DMS 273 (cell line): ENCODE results near the gene FAM32A.
"Not testable (repeated sequence)": the region's sequence is repeated elsewhere in the genome, so short reads cannot be mapped to it uniquely, and the experiment has no call there.

Experiments used
- DNase-seq: peaks from one replicate; lab custom pipeline; 2025; ENCODE audit not compliant: unreplicated experiment; lab: John Stamatoyannopoulos, UW

FAM32A gene

DNA sequence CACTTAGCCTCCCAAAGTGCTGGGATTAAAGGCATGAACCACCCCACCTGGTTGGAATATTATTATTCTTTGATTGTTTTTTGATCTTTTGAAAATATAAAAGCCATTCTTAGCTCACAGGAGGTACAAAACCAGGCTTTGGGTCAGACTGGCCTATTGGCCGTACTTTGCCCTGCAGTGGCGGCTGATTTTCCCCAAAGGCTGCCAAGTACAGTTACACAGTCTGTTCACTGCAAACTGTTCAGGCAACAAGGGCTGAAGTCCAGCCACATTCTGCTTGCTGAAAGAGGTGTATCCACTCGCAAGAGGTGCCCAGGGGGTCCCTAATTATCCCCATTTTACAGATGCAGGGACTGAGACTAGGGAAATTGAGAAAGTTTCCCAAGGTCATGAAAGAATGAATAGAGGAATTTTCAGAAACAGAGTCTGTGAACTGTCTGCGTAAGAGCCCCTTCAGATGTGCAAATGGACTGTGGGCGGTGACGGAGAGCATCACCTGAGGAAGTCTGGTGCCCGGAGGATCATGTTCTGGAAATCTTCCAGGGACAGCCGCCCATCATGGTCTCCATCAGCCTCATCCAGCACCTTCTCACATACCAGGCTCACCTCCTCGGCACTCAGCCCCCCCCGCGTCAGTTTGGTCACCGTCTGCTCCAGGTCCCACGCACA is 20.9 kb upstream of the FAM32A start:
- no peak for DNase-seq

DNA sequence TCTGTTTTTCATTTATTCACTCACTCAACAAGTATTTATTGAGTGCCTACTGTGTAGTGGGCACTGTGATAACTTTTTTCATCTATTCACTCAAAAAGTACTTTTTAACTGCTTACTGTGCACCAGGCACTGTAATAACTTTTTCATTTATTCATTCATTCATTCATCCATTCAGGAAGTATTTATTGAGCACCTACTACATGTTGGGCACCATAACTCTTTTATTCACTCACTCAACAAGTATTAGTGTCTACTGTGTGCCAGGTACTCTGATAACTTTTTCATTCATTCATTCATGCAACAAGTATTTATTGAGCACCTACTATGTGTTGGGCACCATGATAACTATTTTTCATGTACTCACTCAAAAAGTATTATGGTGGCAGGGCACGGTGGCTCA is 18.8 kb upstream of the FAM32A start:
- no peak for DNase-seq

DNA sequence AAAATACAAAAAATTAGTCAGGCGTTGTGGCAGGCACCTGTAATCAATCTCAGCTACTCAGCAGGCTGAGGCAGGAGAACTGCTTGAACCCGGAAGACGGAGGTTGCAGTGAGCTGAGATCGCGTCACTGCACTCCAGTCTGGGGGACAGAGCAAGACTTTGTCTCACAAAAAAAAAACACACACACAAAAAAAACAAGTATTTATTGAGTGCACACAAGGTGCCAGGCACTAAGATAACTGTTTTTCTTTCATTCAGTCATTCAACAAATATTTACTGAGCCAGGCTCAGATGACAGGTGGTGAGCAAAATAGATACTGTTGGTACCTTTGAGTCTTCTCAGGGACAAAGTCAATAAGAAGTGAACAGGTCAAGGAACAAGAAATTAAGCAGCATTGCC is 18.2 kb upstream of the FAM32A start:
- no peak for DNase-seq

DNA sequence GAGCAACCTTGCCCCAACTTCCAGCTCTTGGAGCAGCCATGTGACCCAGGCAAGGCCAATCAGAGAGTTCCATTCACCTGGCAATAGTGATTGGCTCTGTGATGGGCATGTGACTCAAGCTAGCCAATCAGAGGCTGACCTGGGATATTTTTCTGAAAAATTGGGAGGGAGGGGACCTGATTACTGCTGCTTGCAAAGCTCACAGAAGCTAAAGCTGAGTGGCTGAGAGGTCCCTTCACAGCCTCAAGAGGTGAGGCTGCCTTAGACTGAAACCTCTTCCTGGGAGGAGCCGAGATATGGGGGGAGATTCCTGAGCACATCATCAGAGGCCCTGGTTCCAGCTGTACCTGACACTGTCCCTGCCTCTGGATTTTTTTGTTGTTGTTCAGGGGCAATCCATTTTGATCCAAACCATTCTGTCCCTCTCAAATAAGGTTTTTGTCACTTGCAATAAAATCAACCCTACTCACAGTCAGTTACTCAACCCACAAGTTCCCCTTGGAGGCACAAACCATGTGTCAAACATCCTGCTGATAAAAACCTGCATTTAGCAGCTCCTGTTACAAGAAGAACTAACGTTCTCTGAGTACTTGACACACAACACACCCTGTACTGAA is 16.6 kb upstream of the FAM32A start:
- DNase-seq = peak; percentile 28

DNA sequence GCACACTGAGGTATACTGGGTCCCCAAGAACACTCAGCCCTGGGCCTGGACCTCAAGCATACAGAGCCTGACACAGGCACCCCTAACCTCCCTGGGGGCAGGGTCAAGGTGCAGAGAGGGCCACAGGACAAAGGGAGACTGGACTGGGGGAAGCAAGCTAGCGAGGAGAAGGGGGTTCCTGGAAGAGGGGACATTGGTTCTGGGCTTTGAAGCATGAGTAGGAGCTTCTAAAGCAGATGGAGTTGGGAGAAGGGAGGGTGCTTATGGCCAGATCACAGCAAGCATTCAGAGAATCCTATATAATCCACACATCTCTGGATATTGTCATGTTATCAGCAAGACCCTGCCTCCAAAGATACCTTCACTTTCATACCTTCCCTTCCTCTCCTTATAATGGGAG is 15.1 kb upstream of the FAM32A start:
- no peak for DNase-seq

DNA sequence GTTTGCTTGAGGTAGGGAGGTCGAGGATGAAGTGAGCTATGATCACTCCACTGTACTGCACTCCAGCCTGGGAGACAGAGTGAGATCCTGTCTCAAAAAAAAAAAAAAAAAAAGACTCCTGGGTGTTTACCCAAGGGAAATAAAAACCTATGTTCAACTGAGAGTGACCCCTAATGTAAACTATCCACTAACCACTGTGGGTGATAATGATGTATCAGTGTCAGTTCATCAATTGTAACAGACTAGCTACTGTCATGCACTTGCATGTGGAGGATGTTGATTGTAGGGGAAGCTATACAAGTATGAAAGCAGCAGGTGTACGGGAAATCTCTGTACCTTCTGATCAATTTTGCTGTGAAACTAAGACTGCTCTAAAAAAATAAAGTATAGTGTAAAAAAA is 9.3 kb upstream of the FAM32A start:
- no peak for DNase-seq

DNA sequence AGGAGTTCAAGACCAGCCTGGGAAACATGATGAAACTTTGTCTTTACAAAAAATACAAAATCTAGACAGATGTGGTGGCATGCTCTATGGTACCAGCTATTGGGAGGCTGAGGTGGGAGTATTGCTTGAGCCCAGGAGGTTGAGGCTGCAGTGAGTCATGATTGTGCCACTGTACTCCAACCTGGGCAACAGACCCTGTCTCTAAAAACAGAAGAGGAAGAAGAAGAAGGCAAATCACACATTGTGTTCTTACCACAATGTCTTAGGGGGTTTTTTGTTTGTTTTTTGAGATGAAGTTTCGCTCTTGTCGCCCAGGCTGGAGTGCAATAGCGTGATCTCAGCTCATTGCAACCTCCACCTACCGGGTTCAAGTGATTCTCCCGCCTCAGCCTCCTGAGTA is 6.3 kb upstream of the FAM32A start:
- not testable (repeated sequence) for DNase-seq

DNA sequence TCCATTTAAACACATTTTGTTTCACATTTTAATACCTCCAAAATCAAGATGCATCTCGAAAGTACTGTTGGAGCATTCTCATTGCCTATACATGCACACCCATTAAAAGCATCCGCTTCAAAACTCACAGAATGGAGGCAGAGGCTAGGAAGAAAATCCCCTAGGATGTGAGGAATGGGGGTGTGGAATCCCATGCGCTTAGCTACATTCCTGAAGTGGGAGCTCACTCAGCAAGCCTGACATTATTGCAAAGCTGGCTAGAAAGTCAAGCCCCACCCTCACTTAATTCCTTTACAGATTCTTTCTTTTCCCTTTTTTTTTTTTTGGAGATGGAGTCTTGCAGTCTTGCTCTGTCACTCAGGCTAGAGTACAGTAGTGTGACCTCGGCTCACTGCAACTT is 4.6 kb upstream of the FAM32A start:
- DNase-seq = no peak

DNA sequence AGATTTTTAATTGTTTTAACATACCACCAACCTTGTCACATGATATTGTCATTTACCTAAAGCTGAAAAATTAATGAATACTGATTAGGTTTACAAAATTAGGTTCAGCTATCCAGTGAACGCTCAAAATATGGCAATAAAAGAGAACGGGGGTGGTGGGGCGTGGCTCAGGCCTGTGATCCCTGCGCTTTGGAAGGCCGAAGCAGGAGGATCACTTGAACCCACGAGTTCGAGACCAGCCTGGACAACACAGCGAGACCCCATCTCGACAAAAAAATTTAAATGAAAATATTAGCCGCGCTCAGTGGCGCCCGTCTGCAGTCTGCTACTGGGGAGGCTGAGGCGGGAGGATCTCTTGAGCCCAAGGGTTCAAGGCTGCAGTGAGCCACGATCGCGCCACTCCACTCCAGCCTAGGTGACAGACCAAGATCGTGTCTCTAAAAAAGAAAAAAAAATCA is 516 bp upstream of the FAM32A start:
- DNase-seq = no peak

DNA sequence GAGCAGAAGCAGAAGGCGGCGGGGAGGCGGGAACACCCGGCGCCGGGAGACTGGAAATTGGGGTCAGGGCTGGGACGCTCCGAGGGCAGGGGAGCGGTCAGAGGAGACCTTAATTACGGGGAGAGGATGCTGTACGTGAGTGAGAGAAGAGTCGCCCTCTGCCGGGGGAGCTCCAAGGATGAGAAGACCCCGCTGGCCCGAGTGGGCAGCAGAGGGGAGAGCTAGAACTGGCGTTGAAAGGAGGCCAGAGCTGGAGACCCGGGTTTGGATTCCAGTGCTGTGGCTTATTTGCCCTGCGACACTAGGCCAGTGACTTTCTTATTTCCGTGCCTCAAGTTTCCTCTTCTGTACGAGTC is 536 bp downstream of the FAM32A start:
- DNase-seq = peak; percentile 75

DNA sequence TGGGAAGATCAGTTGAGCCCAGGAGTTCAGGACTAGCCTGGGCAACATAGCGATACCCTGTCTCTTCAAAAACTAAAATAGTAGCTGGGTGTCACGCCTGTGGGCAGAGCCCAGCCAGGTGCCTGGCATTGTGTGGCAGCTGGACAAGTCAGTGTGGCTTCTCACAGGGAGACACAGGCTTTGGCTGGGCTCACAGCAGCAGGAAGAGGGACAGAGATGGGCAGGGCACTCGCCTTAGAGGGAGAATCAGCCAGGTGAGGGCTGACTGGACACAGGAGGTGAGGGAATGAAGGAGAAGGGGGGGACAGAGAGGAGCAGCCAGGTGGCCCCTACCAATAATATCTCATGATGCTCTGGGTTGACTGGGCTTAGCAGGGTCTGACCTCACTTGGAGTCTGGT is 3.3 kb downstream of the FAM32A start:
- DNase-seq = no peak

DNA sequence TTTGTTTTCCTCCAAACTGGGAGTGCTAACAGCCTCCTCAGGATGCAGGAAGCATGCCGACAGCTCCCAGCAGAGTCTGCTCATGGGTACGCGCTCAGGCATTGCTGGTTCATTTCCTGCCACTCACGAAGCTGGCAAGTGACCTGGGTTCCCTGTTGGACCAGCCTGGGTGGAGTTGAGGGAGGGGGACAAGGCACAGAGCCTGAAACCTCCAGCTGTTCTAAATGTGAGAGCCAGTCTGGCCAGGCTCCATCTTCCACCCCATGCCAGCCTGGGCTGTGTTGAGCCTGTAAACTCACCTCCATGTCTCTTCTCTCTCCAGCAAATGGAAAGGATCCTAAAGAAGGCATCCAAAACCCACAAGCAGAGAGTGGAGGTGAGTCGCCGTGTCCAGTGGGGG is 5.0 kb downstream of the FAM32A start:
- no peak for DNase-seq

DNA sequence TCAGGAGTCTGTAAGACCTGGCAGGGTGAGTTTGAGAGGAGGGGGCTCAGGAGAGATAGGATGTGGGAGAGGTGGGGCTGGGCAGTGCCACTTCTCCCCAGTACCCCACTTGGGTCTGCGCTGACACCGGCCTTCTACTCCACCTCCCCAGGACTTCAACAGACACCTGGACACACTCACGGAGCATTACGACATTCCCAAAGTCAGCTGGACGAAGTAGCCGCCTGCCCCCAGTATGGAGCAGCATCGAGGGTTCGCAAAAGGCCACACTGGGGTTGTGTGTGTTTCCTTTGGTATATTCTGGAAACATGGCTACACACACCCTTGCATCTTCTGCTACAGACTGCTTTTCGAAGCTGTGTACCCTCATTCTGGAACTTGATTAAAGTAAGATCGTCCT is 5.5 kb downstream of the FAM32A start:
- DNase-seq = no peak

DNA sequence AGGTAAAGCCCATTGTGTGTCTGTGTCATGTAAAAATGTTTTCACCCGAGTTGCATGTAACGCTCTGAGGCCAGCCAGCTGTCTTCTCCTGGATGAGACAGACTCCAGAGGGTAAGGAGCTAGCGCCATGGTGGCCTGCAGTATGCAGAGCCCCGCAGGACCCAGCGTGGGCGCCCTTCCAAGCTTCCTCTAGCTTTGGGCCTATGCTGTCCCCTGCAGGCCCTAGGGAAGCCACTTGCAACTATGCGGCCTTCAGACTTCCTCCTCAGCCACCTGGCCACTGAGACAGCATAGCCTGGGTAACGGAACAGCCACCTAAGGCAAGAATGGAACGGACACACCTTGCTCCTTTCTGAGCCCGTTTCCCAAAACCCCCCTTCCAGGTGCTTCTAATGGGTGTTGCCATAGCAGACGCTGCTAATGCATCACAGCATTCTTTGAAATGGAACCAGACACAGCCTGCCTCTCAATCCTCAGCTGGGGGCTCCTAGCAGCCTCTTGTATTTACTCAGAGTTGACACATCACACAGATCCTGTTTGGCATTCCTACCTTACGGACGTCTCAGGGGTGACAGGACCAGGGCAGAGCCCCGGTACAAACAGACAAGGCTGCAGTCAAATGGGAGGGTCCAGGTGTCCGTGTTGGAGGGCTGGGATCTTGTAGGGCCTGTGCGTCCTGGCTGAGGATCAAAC is 6.2 kb downstream of the FAM32A start:
- no peak for DNase-seq

DNA sequence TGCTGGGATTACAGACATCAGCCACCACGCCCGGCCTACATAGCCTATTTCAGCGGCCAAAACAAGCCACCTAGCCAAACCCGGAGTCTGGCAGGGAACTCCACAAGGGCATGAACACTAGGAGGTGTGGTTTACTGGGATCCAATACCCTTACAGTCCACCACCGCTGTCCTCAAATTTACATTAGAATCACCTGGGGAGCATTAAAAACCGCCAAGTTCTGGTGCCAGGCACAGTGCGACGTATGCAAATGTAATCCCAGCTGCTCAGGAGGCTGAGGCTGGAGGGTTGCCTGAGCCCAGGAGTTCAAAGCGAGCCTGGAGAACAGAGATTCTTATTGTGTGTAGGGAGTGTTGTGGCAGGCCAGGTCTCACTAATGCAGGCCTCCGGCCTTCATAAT is 8.3 kb downstream of the FAM32A start:
- DNase-seq = peak; percentile 26

DNA sequence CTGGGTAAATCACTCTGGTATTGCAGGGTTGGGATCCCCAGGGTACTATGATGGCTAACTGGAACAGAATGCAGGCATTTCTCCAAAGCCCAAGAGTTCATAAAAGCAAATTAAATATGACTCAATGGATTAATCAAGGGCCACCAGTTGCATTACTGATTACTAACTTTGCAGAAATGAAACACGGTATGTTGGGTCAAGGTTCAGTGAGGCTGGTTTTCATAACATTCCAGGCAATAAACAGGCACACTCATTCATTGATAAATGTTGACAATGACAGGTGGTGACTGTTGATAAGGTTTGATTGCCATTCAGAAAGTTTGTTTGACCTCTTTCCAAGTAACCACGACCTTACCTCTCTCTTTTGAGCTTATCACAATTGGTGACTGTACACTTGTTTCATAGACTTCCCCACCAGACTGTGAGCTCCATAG is 12.0 kb downstream of the FAM32A start:
- DNase-seq = peak; percentile 58

DNA sequence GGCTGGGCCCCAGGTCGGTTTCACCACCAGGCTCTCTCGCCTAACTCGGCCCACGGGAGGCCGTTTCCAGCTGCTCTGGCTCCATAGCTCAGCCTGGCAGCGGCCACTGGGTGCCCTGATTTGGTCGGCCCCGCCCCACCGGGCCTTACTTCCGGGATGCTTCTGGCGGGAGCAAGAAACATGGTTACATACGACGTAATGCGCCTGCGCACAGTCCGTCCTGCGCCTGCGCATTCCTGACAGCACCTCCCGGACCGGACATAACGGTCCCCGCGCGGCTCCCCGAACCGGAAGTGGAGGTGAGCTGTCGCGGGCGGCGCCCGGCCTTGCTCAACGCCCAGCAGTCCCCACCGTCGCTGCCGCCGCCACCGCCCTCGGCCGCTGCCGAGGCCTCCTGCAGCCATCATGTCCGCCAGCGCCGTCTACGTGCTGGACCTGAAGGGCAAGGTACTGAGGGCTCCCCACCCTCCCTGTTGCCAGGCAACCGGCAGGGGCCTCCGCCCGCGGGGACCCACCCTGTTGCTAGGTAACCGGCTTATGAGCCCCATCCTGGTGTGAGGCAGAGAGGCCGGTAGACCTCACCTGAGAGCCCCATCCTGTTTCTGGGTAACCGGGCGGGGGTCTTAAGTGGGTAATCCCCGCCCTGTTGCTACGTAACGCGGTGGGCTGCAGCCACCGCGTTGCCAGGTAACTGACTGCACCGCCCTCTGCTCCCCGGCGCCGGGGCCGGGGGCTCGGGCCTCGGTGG is 12.6 kb downstream of the FAM32A start, which contains the start of gene AP1M1:
AP1M1 (plus strand) TSS at position 290 of the 748 bp plus-strand sequence; CDS start at position 406, 116 bp downstream.
- peak; percentile 99 for DNase-seq

DNA sequence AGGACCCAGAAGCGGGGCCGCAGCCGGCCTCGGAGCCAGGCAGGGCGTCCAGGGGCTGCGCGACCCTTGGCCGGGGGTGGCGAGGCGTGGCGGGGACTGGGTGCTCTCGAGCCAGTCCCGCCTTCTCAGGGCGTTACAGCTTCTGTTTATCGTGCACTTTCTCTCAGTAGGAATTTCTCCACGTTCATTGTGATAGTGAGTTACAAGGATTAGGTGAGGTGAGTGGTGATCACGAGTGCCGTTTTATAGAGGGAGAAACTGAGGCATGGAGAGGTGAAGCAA is 13.1 kb downstream of the FAM32A start:
- DNase-seq = no peak

DNA sequence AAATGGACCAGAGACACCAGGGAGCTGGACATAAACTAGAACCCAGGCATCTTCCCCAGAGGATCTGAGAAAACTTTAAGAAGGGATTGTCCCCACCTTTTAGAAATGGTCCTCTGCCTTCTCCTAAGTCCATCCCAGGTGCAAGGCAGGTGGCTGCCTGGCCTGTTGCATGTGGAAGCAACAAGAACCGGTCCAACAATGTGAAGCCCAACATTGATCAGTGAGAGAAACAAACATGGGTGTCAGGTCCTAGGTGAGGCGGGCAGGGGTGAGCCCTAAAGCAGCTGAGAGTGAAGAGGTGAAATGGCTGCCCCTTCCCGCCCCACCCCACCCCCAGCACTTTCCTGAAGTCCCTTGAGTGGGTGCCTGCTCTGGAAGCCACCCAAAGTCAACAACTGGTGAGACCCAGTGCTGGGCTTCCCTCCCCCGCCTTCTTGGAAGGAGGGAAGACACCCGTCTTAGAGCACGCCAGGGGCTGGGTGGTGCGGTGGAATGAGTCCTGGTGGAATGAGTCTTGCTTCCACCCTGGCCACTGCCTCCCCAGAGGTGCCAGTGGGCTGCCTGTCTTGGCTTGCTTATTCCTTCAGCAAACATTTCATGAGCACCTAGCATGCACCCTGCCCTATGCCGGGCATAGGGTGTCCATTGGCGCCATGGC is 14.2 kb downstream of the FAM32A start:
- no peak for DNase-seq

DNA sequence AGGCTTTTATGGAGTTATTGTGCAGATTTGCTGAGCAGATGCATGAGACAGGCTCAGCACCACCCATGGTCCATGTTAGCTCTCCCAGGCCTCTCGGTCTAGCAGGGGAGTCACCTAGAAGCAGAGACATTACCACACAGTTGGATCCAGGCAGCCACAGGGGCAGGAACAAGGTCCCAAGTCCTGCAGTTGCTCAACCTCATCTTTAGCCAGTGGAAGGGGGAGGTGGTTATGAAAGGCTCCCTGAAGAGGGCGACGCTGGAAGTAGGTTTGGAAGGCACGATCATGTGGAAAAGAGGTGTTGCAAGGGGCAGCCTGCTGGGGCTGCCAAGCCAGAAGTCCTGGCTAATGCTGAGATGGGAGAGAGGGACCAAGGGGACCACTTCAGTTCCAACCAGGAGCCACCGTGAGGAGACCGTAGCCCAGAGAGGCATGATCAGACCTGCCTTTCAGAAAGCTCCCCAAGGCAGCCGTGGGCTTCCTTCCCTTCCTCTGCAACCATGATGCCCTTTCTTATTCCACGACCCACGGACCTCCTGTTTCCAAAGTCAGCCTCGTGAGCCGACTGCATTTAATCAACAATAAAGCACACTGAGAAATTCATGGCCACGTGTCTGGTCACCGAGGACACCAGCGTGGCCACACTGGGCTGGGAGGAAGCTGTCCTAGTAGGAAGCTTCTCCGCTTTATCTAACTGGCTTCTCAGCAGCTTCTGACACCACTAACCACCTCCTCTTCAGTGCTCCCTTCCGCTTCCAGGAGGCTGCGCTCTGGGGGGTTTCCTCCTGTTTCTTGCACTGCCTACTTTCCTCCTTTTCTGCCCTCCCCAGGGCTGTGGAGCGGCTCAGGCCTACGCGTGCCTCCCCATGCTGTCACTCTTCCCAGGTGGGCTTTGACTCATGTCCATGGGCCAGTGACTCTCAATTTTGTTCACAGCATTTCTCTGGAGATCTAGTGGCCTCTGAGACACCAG is 15.1 kb downstream of the FAM32A start:
- no peak for DNase-seq
